ENCODE measurements around the gene MGAT5B.
"Not testable (repeated sequence)": the region's sequence is repeated elsewhere in the genome, so short reads cannot be mapped to it uniquely, and the experiment has no call there.

The MGAT5B gene

DNA sequence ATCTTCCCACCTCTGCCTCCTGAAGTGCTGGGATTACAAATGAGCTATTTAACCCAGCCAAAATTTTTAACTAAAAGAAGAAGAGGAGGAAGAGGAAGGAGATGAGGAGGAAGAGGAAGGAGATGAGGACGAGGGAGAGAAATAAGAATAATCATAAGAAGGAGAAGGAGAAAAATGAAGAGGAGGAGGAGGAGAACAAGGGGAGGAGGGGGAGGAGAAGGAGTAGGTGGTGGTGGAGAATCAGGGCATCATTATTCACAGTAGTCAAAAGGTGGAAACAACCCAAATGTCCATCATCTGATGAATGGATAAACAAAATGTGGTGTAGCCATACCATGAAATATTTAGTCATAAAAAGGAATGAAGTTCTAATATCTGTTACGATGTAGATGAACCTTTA lies 21.2 kb upstream of the MGAT5B start:
- no peak for DNase-seq (ENCODE audit: low read depth)

DNA sequence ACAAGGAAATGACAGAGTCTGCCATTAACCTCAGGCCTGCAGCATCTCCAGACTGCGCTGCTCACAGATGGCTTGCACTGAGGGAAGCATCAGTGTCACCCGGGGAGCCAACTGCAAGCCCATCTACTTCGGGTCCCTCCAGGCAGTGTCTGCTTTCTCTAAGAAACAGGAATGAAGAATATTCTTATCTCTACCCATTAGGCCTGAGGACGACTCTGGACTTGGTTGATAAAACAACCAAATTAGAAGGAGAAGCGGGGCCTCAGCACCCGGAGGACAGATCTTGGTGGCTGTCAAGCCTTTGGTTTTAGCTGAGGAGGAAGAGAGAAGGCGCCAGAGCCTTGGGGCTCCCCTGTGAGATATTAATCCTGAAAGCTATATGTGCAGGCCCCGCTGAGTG lies 19.5 kb upstream of the MGAT5B start:
- DNase-seq (ENCODE audit: low read depth) = no peak

DNA sequence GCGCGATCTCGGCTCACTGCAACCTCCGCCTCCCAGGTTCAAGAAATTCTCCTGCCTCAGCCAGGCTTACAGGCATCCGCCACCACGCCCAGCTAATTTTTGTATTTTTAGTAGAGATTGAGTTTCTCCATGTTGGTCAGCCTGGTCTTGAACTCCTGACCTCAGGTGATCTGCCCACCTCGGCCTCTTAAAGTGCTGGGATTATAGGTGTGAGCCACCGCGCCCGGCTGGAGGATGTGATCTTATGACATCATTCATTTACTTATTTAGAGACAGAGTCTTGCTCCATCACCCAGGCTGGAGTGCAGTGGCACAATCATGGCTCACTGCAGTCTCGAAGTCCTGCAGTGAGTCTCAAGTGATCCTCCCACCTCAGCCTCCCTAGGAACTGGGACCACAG lies 19.0 kb upstream of the MGAT5B start:
- not testable (repeated sequence) for DNase-seq (ENCODE audit: low read depth)

DNA sequence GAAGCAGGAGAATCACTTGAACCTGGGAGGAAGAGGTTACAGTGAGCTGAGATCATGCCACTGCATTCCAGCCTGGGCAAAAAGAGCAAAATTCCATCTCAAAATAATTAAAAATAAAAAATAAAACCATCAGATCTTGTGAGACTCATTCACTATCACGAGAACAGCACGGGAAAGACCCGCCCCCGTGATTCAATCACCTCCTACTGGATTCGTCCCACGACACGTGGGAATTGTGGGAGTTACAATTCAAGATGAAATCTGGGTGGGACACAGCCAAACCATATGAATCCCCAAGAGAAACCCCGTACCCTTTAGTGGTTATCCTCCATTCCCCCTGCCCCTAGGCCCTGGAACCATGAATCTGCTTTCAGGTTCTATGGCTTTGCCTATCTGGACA lies 15.4 kb upstream of the MGAT5B start:
- DNase-seq (ENCODE audit: low read depth) = no peak

DNA sequence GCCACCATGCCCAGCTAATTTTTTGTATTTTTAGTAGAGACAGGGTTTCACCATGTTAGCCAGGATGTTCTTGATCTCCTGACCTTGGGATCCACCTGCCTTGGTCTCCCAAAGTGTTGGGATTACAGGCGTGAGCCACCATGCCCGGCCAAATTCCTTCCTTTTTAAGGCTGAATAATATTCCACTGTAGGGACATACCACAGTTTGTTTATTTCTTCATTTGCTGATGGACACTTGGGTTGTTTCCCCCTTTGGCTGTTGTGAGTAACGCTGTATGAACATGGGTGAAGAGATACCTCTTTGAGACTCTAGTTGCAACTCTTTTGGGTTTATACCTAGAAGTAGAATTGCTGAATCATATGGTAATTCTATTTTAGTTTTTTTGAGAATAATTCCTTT lies 13.1 kb upstream of the MGAT5B start:
- DNase-seq (ENCODE audit: low read depth) = no peak

DNA sequence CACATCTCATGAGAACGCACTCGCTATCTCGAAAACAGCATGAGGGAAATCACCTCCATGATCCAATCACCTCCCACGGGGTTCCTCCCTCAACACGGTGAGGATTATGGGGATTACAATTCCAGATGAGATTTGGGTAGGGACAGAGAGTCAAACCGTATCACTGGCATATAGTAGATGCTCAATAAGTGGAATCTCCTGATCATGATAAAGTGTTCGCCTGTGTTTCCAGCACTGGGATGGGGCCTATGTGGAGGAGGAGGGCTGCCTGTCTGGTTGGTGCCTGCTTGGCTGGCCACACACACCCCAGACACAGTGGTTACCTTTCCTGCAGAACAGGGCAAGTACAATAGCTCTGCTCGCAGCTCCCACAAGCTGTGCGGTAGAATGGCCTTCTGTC lies 6.1 kb upstream of the MGAT5B start:
- no peak for DNase-seq (ENCODE audit: low read depth)

DNA sequence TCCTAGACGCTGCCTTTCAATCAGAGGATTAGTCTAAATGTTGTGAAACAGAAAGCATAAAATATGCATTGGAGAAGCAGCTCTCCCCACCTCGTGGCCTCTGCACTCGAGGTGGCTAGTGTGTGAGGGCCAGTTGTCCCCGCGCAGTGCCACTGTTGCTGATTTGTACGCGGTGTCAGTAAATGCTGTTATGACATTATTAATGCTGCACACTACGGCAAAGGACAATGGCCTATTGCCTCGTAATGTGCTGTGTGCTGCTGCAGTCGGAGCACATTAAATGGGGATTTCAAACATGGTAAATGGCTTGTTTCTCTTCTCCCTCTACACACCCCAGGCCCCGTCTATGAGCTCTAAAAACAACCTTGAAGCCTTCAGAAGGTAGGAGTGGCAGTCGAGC lies 5.7 kb upstream of the MGAT5B start:
- DNase-seq (ENCODE audit: low read depth) = no peak

DNA sequence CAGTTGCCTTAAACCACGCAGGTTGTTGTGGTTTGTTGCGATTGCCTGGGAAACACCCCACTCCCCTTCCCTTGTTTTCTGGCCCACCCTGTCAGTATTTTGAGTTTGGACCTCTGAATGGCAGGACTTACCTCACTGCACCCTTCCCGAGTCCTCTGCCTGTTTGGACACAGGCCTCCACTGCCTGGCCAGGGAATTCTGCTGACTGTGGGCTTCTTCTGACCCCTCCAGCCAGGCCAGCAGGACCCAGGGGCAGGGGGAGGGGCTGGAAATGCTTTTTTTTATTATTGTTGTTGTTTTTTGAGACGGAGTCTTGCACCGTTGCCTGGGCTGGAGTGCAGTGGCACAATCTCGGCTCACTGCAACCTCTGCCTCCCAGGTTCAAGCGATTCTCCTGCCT lies 4.2 kb upstream of the MGAT5B start:
- DNase-seq (ENCODE audit: low read depth) = no peak

DNA sequence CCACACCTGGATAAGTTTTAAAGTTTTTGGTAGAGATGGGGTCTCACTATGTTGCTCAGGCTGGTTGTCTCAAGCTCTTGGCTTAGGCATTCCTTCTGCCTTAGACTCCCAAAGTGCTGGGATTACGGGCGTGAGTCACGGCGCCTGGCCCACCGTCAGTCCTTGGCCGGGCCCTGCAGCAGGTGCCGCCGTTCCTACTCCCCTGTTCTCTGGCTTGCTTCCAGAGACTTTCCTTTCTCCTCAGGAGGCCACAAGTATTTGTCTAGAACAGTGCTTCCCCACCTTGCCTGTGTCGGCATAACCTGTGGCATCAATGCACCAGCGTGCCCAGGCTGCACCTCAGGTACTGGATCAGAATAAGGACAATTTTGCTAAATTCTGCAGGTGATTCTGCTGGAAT lies 3.0 kb upstream of the MGAT5B start:
- DNase-seq (ENCODE audit: low read depth) = no peak

DNA sequence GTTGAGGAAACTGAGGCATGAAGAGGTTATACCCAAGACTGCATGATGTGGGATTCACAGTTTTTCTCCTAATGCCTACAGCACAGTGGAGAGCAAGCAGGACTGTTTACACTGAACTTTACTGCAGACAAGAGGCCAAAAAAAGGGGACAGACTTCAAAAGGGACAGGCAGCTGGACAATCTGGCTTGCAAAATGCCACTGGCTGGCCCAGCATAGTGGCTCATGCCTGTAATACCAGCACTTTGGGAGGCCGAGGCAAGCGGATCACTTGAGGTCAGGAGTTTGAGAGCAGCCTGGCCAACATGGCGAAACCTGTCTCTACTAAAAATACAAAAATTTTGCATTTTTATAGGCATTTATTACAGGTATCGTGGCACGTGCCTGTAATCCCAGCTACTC lies 2.0 kb upstream of the MGAT5B start:
- no peak for DNase-seq (ENCODE audit: low read depth)

DNA sequence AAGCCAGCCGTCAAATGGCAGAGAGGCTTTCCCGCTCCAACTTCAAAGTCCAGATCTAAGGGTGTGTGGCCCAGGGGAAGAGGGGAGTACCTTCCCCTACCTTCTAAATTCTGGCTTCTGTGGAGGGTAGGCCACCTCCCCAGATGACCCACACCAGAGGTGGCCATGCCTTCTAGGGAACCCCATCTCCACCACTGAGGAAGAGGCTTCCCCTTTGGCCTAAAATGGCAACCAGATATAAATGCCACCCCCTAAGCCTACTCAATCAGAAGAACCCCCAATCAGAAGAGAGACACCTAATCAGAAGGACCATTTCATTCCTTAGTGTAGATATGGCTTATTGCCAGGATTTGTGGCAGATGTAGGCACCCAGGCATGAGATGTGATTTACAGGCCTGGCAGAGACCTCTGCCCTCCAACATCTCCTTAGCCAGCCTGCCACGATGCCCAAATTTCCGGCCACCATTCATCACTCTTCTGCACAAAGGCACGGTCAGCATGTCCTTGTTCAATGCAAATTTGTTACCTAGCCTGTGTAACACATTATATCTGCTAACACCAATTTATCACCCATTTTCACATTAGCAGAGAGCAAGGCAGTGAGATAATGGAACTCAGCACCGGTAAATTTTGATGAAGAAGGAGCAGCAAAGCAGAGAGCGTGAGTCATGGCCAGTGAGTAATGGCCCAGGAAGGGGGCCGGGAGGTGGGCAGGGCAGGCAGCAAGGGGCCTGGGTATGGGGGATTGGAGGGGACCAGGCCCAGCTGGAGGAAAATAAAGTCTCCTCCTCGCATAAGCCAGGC lies 1.2 kb upstream of the MGAT5B start:
- DNase-seq (ENCODE audit: low read depth) = no peak

DNA sequence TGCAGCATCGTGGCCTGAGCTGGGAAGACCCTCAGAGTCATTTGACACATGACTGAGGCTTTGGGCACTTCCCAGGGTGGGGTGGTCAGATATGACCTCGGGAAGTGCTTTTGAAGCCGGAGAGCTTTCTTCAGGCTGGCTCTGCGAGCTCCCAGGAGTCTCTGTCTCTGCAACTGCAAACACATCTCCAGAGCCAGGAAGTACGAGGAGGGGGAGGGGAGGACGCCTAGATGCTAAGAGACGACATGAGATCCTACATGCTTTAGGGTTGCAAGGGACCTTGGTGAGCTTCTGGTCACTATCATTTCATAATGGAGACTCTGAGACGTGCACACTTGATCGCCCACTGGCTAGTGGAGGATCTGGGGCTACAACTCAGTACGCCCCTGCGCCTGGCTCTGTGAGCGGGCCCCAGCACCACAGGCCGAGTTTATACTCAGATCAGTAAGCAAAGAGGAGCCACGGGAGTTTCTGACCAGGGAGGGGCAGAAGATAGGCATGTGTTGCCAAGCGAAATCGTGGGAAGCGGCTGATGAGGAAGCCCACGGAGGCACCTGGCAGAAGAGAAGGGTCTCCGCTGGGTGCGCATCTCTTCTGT lies 527 bp upstream of the MGAT5B start:
- DNase-seq (ENCODE audit: low read depth) = no peak

DNA sequence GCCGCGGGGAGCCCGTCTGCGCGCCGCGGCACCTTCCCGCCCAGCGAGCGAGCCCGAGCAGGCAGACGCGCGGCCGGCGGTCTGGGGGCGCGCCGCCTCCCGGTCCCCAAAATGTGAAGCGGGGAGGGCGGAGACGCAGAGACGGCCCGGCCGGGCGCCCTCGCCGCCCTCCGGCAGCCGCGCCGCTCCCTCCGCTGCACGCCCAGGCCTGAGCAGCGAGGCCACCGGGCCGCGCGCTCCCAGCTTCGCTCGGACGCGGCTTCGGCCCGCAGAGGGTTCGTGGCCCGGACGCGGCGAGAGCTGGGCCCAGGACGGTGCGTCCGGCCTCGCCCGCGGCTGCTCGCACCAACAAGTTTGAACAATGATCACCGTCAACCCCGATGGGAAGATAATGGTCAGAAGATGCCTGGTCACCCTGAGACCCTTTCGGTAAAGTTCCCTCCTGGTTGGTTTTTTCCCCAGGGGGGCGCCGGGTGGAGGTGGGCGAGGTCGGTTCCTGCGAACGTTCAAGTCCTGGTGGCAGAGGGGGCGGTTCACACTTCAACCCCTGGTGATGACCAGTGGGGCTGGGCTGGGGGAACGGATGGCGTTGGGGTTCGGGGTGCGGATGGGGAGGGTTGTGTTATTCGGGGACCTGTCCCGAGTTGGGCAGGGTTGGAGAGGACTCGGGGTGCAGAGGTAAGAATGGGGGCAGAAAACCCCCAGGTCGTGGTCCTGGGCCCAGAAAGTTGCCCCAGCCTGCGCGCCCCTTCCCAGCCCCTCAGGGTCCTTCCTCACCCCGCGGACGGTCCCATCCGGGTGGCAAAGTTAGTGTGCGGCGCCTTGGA lies 678 bp downstream of the MGAT5B start:
- no peak for DNase-seq (ENCODE audit: low read depth)

DNA sequence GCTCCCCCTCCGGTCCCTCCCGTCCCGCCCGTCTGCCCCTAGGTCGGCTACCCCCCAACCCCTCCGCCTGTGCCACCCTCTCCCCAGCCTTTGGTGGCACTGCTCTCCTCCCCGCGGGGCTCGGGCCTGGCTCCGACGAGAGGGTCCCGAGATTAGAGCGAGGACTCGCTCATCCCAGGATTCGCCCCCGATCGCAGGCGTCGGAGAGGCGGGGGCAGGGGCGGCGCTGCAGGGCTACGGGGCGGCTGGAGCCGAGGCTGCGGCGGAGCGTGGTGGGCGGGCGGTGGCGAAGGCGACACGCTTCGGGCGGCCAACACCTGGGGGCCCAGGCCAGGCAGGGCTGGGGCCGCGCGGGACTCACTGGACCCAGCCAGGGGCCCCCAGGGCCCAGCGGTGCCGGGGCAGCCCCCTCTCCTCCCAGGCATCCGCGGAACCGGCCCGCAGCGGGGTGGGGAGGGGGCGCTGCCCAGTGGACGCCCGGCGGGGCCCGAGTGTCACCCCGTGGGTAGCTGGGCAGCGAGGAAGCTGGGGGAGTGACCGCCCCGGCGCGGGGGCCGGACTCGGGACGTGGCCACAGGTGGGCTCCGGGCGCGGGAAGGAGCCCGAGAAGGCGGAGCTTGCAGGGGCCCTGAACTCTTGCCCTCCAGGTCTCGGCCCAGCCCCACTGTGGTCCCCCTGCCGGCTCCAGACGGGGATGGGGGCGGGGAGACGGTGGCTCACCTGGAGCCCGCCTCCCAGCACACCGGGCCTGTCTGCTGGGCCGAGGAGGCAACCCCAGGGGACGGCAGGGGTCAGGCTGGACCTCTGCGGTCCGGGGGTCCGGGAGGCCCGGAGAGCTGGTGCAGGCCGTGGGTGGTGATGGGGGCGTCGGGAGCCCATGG lies 1.5 kb downstream of the MGAT5B start:
- DNase-seq (ENCODE audit: low read depth) = no peak

DNA sequence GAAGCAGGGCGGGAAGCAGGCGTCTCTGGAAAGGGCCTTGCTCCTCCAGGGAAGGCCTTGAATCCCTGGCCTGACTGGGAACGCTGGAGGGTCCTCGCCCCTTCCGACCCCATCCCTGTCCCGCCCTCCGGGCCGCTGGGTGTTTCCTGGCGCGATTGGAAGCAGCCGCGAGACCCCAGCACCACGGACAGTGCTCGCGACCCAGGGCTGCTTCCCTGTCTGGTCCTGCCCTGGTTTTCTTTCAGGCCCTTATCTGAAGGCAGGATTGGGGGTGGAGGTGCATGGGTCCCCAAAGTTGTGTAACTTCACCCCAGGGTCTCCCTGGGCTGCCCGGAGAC lies 2.1 kb downstream of the MGAT5B start:
- no peak for DNase-seq (ENCODE audit: low read depth)

DNA sequence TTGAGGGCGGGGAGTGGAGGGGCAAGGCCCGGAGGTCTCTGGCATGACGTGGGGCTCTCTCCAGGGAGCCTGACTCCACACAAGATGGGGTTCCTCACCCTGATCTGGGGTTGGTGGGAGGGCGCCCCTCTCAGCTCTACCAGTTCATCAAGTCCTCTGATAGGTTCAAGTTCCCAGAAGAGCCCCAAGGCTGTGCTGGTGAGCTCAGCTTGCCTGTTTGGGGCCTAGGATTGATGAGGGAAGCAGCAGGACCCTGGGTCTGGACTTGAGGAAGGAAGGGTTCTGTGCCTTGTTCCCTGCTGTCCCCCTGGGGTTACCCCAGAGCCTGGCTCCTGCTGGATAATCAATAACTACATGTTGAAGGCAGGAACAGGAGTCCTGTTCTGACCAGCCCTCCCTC lies 3.5 kb downstream of the MGAT5B start:
- no peak for DNase-seq (ENCODE audit: low read depth)

DNA sequence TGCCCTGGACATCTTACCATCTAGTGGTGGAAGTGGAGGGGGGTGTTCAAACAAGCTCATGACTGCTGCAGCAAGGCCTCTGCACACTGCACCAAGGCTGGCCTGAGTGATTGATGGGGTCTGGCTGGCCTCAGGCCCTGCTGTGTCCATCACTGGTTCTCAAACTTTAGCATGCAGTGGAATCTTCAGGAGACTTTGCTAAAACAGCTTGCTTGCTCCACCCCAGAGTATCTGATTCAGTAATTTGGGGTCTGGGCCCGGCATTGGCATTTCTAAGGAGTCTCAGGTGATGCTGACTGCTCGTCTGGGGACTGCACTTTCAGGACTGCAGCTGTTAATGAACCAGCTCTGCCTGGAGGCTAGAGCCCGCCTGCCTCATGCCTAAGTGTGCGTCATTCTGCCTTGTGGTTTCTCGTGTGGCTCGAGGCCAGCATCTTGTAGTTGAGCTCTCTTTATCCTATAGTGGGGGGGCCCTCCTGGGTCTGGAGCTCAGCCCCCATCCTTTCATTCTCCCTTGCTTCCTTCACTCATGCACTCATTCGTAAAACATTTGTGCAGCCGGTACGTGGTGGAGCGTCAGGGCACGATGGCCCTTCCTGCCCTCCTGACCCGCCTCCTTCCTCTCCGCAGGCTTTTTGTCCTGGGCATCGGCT lies 4.1 kb downstream of the MGAT5B start:
- no peak for DNase-seq (ENCODE audit: low read depth)

DNA sequence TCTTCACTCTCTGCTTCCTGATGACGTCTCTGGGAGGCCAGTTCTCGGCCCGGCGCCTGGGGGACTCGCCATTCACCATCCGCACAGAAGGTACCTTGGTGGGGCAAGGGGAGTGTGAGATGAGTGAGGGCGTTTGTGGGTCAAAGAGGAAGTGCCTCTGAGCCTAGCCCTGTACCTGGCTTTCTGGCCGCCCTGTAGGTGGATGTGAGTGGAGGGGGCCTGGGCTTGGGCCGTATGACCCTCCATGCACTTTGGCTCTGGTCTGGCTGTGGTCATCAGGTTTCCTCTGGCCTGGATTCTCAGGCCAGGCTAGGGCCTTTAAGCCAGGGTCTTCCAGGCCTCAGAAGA lies 4.6 kb downstream of the MGAT5B start:
- DNase-seq (ENCODE audit: low read depth) = no peak

DNA sequence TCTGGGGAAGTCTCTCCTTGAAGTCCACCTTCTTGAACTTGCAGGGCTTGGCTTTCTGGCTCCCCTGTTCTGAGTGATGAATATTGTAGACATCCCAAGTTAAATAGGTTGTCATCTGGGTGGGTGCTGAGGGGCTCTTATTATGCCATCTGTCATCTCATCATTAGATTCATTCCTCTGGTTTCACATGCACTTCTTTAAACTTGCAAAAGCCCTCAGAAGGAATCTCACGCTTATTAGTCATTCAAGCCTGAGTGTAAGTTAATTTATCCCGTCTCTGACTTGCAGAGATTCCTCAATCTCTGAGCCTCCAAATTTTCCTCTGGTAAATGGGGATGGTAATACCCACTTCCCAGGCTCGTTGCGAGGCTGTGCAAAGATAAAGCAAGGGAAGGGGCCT lies 5.7 kb downstream of the MGAT5B start:
- no peak for DNase-seq (ENCODE audit: low read depth)

DNA sequence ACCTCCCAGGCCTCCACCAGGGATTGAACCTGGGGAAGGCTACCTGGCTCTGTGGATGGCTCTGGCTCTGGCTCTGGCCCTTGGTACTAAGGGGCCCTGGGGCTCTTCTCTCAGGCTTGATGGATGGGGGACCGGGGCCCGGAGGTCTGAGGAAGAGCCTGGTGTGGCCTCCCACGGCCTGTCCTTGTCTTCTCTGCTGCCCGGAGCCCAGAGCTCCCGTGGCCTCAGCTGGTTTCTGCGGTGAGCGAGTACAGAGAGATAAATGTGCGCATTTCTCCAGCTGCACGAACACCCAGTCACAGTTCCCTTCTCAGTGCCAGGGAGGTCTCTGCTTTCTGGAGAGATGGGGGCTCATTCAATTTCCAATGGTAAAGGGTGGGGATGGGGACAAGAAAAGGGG lies 9.2 kb downstream of the MGAT5B start:
- DNase-seq (ENCODE audit: low read depth) = no peak

DNA sequence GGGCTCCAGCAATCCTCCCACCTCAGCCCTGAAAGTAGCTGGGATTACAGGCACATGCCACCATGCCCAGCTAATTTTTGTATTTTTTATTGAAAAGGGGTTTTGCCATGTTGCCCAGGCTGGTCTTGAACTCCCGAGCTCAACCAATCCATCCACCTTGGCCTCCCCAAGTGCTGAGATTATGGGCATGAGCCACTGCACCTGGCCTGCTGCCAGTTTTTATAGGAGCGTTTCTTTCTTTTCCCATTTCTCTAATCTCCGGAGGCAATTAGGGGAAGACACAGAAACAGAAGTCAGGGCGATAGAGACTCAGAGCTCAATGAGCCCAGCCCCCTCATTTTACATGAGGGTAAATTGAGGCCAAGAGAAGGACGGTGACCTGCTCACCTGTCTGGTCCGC lies 10.4 kb downstream of the MGAT5B start:
- no peak for DNase-seq (ENCODE audit: low read depth)

DNA sequence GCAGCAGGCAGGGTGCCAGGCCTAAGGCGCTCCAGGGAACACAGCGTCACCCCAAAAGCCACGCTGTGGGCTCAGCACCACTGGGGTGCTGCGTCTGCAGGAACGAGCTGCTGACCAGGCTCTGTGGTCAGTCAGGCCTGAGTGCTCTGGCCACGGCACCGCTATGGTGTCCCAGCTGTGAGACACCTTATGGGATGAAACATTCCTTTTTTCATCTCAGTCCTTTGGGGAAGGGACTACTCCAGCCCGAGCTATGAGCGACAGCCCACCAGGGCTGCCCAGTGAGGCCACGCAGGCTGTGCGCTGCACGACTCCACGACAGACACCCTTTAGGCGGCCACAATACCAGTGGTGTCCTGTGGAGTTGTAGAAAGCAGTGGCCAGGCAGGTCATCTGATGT lies 11.1 kb downstream of the MGAT5B start:
- DNase-seq (ENCODE audit: low read depth) = no peak
